Parathyroid adenoma (tissue), 2 donors: Measurements from ENCODE around the gene HLTF.

Experiments
- H2AFZ ChIP-seq: fragments of 300-600 bp; sonication (generic); one replicate; pipeline ENCODE4 v1.7.0; 2017; ENCODE audit warnings: antibody characterized with exemption, mild to moderate bottlenecking
- H3K27ac ChIP-seq: fragments of 300-600 bp; sonication (generic); one replicate; pipeline ENCODE4 v1.7.0; 2017
- H3K27me3 ChIP-seq: fragments of 300-600 bp; sonication (generic); one replicate; pipeline ENCODE4 v1.7.0; 2017; ENCODE audit warnings: low read length; ENCODE audit not compliant: control insufficient read depth, insufficient read depth
- H3K36me3 ChIP-seq: fragments of 300-600 bp; sonication (generic); one replicate; pipeline ENCODE4 v1.7.0; 2017; ENCODE audit warnings: low read length; ENCODE audit not compliant: control insufficient read depth, insufficient read depth
- H3K4me1 ChIP-seq: fragments of 300-600 bp; sonication (generic); one replicate; pipeline ENCODE4 v1.7.0; 2017; ENCODE audit warnings: control low read depth
- H3K4me2 ChIP-seq: fragments of 300-600 bp; sonication (generic); one replicate; pipeline ENCODE4 v1.7.0; 2017; ENCODE audit warnings: low read length
- H3K4me3 ChIP-seq: fragments of 300-600 bp; sonication (generic); one replicate; pipeline ENCODE4 v1.7.0; 2017; ENCODE audit warnings: low read depth, low read length
- H3K79me2 ChIP-seq: fragments of 300-600 bp; sonication (generic); one replicate; pipeline ENCODE4 v1.7.0; 2017; ENCODE audit warnings: control low read depth
- H3K9ac ChIP-seq: fragments of 300-600 bp; sonication (generic); one replicate; pipeline ENCODE4 v1.7.0; 2017; ENCODE audit warnings: mild to moderate bottlenecking
- H3K9me3 ChIP-seq: fragments of 300-600 bp; sonication (generic); one replicate; pipeline ENCODE4 v1.7.0; 2017; ENCODE audit warnings: low read length; ENCODE audit not compliant: control insufficient read depth
- TF ChIP-seq, protein P1 (sequence below): fragments of 300-600 bp; sonication (generic); IDR thresholded peaks from one replicate; pipeline ENCODE4 v1.7.0; 2017; ENCODE audit warnings: antibody characterized with exemption, mild to moderate bottlenecking
- donor health status: primary hyperparathyroidism.

HLTF gene

DNA sequence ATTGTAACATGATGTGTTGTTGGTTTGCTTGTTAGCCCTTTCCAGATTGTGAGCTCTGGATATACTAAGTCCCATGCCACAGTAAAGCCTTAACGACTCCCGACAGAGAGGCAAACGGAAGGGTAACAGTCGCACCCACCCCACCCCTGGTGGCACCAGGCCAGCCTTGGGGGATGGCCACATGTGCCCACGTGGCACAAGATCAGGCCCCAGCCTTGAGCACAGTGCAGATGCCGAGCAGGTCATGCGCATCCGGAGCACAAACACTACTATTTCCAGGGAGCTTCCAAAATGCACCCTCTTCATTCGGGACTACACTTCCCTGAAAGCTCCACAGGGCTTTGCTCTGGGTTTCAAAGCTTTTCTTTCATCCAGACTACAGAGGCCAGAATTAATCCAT lies 32.4 kb upstream of the HLTF start:
- Histone ChIP-seq H2AFZ (no peak overlapping the region), H3K79me2 (no peaks in the 10 kb centered on the region), H3K27me3 (no peaks in the 10 kb centered on the region), H3K4me1 (no peaks in the 10 kb centered on the region), H3K9me3 (no peaks in the 10 kb centered on the region), H3K27ac (no peak overlapping the region), H3K36me3 (no peaks in the 10 kb centered on the region), H3K9ac (no peak overlapping the region), H3K4me2 (no peak overlapping the region), H3K4me3 (no peak overlapping the region)
- TF ChIP-seq, protein P1, sequence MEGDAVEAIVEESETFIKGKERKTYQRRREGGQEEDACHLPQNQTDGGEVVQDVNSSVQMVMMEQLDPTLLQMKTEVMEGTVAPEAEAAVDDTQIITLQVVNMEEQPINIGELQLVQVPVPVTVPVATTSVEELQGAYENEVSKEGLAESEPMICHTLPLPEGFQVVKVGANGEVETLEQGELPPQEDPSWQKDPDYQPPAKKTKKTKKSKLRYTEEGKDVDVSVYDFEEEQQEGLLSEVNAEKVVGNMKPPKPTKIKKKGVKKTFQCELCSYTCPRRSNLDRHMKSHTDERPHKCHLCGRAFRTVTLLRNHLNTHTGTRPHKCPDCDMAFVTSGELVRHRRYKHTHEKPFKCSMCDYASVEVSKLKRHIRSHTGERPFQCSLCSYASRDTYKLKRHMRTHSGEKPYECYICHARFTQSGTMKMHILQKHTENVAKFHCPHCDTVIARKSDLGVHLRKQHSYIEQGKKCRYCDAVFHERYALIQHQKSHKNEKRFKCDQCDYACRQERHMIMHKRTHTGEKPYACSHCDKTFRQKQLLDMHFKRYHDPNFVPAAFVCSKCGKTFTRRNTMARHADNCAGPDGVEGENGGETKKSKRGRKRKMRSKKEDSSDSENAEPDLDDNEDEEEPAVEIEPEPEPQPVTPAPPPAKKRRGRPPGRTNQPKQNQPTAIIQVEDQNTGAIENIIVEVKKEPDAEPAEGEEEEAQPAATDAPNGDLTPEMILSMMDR = no peak

DNA sequence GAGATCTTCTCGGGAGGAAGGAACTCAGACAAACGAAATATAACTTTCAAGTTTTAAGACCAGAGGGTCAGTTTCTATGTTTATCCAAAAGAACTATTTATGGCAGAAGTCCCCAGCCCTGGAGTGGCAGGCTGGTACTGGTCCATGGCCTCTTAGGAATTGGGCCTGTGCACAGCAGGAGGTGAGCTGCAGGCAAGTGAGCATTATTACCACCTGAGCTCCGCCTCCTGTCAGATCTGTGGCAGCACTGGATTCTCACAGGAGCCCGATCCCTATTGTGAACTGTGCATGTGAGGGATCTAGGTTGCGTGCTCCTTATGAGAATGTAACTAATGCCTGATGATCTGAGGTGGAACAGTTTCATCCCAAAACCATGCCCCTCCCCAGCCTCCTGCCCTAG lies 28.8 kb upstream of the HLTF start:
- Histone ChIP-seq H3K27me3 (no peaks in the 10 kb centered on the region), H3K4me1 (no peaks in the 10 kb centered on the region), H3K9me3 (no peaks in the 10 kb centered on the region), H3K4me2 (no peak overlapping the region), H3K27ac (no peak overlapping the region), H3K4me3 (no peak overlapping the region), H3K79me2 (no peaks in the 10 kb centered on the region), H3K36me3 (no peaks in the 10 kb centered on the region), H2AFZ (no peak overlapping the region), H3K9ac (no peak overlapping the region)
- TF ChIP-seq, protein P1 = no peak

DNA sequence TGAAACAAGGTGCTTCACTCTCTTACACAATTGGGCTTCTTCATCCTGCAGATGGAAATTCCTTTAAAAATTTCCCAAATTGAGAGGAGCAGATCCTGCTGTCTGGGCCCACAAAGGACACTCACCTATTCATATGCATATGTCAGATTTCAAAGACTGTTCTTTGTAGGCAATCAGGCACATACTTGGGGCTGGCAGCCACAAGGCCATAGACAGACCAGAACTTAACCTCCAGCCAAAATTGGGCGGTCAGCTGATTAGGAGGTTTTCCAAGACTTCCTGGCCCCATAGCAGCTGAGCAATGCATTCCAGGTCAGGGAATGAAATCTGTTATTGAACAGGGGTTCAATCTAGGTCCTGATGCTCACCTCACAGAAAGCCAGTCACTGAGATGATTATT lies 28.1 kb upstream of the HLTF start:
- TF ChIP-seq, protein P1 = no peak
- Histone ChIP-seq H3K79me2 (no peaks in the 10 kb centered on the region), H3K36me3 (no peaks in the 10 kb centered on the region), H3K9ac (no peak overlapping the region), H3K27me3 (no peaks in the 10 kb centered on the region), H3K27ac (no peak overlapping the region), H3K9me3 (no peaks in the 10 kb centered on the region), H3K4me1 (no peaks in the 10 kb centered on the region), H2AFZ (no peak overlapping the region), H3K4me3 (no peak overlapping the region), H3K4me2 (no peak overlapping the region)

DNA sequence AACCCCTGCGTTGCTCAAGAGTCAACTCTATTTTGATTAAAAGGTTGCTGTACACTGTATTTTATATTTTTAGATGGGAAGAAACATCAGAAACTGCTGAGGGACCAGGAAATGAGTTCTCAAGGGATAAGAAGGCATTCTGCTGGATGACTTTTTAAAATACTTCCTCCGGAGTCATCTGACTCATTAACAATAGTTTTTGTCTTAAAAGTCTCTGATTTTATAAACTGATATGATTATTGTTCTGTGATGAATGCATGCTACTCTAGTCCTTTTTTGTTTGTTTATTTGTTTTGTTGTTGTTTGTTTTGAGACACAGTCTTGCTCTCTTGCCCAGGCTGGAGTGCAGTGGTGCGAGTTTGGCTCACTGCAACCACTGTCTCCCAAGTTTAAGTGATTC lies 18.2 kb upstream of the HLTF start:
- Histone ChIP-seq H3K4me1 (no peaks in the 10 kb centered on the region), H3K27me3 (no peaks in the 10 kb centered on the region), H3K4me2 (no peak overlapping the region), H3K36me3 (no peaks in the 10 kb centered on the region), H3K9ac (no peak overlapping the region), H3K79me2 (no peaks in the 10 kb centered on the region), H3K4me3 (no peak overlapping the region), H3K27ac (no peak overlapping the region), H2AFZ (no peak overlapping the region), H3K9me3 (no peaks in the 10 kb centered on the region)
- TF ChIP-seq, protein P1 = no peak

DNA sequence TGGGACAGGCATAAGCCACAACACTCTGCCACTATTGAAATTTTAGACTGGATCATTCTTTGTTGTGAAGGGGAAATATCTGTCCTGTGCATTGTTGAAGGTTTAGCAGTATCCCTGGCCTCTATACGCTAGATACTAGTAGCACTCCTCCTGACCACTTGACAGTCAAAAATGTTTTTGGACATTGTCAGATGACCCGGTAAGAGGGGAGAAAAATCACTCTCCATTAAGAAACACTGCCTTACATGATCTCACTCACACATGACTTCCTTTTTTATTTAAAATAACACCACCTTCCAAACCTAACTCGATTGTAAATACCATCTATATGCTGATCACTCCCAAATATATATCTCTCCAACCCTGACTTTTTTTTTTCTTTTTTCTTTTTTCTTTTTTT lies 15.3 kb upstream of the HLTF start:
- TF ChIP-seq, protein P1 = no peak
- Histone ChIP-seq H3K36me3 (no peaks in the 10 kb centered on the region), H2AFZ (no peak overlapping the region), H3K4me1 (no peaks in the 10 kb centered on the region), H3K27ac (no peak overlapping the region), H3K27me3 (no peaks in the 10 kb centered on the region), H3K79me2 (no peaks in the 10 kb centered on the region), H3K4me3 (no peak overlapping the region), H3K4me2 (no peak overlapping the region), H3K9me3 (no peaks in the 10 kb centered on the region), H3K9ac (no peak overlapping the region)
